HG03575 (cell line): ENCODE measurements around the gene HERPUD1.
"Not testable (repeated sequence)": the region's sequence is repeated elsewhere in the genome, so short reads cannot be mapped to it uniquely, and the experiment has no call there.

Source experiments
- ATAC-seq: cut with Tn5 transposase; IDR thresholded peaks from one replicate; pipeline ENCODE4 v1.9.1; 2021; ENCODE audit not compliant: unreplicated experiment, insufficient number of reproducible peaks, low FRiP score; ENCODE audit errors: extremely low read depth

The HERPUD1 gene

DNA sequence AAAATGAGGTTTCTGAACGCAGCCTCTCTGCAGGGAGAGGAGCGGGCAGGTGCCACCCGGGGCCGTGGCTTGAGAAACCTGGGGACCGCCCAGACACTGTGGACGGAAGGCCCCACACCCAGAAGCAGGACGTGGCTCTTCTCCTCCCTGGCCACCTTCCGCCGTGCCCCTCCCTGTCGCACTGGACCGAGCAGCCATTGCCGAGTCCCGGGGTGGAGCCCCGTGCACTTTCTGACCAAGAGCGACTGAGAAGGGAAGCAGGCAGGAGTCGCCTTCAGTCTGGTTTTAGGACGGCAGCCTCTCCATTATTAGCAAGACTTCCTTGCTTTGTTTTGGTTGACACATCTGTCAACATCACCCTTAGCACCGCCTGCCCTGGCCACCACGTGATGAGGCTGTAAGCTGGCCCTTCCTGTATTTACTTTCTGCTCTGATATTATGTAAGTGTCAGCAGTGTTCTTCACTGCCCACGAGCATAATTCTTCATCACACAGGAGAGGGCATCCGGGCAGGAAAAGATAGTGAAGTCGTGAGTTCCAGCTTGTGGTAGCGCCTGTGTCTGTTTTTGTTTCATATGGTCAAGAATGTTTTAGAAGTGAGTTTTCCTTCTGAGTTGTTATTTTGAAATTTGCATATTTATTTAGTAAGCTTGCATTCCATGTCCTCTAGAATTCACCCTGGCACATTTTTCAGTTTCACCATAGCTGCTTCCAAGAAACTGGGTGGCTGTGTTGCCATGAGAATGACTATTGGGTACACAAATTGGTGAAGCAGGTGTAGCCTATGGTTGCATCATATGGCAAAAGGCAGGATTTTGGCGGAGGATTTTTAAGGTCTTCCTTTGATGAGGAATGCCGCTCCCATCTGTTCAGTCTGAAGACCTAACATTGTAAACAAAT lies 1.0 kb downstream of the HERPUD1 start:
- ATAC-seq = no peak

DNA sequence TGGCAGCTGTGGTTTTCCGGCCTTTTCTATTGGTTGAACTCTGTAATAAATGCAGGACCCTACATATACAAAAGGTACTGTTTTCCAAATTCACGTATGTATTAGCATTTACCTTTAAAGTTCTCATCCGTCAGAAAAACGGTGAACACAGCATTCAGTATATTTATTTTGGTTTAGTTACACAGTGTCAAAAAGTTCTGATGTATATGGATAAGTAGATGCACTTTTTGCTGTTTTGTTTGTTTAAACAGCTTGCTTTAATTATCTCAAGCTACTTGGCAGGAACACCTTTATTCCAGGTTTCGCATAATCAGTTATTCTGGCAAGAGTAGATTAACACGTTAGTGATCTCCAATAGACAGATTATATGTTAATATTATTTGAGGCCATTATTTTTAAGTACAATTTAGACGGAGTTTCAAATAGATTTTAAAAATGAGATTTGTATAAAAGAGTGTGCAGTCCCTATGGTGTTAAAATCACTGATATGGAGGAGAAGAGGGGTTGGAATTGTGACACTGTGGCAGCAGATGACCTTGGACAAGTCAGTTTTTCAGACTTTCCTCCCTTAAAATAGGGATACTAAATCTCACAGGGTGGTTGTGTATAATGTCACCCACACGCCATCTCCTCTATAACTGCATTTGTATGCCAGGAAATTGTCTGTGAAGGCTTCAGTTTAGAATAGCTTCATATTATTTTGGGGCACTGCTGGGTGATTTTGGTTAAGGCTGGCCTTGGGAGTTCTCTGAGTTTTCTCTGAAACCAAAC lies 2.1 kb downstream of the HERPUD1 start:
- ATAC-seq = no peak

DNA sequence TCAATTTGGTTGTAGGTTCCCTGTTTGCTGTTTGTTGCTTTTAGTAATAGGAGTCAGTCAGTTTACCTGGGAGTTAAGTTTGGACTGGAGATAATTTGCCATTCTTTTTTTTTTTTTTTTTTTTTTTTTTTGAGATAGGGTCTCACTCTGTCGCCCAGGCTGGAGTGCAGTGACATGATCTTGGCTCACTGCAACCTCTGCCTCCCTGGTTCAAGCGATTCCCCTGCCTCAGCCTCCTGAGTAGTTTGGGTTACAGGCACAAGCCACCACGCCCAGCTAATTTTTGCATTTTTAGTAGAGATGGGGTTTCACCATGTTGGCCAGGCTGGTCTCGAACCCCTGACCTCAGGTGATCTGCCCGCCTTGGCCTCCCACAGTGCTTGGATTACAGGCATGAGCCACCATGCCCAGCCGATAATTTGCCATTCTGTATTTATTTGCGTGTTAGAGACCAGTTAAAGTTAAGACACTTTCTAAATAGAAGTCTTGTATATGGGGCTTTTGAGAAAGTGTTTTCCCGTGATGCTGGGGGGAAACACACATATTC lies 2.7 kb downstream of the HERPUD1 start:
- not testable (repeated sequence) for ATAC-seq

DNA sequence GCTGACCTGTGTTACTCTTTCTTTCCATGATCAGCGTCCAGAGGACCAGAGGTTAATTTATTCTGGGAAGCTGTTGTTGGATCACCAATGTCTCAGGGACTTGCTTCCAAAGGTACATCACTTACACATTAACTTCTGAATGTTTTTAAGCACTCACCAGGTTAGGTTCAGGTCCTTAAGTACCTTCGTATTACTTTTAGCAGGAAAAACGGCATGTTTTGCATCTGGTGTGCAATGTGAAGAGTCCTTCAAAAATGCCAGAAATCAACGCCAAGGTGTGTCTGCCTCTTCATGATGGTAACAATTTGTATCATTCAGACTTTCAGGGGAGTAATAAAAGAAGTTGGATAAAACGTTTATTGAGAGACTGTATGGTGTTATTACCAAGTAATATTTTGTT lies 3.3 kb downstream of the HERPUD1 start:
- no peak for ATAC-seq

DNA sequence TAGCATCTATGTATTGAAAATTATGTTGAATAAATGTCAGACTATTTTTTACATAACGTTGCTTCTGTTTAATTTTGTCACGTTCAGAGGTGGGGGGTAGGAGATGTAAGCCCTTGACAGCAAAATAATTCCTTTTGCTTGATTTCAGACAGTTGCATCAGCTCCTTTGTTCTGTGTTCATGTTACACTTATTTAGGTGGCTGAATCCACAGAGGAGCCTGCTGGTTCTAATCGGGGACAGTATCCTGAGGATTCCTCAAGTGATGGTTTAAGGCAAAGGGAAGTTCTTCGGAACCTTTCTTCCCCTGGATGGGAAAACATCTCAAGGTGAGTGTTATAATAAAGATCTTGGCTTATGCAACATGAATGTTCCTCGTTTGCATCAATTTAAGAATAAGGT lies 4.5 kb downstream of the HERPUD1 start:
- no peak for ATAC-seq

DNA sequence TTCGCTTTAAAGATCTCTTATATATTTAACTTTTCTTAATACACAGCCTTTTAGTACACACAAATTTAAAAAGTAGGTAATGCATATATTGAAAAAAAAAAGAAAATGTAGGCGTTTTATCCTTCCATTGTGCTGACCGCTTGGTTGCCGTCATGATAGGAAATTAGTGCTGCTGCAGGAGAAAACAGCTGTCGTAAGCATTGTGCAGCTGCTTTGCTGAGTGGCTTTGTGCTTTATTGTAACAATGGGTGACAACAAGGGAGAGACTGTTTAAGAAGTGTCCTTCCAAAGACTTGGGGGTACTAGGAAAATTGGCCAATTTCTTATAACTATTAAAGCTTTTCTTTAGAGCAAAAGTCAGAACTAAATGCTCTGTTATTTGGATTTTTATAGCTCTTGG lies 5.0 kb downstream of the HERPUD1 start:
- ATAC-seq = no peak

DNA sequence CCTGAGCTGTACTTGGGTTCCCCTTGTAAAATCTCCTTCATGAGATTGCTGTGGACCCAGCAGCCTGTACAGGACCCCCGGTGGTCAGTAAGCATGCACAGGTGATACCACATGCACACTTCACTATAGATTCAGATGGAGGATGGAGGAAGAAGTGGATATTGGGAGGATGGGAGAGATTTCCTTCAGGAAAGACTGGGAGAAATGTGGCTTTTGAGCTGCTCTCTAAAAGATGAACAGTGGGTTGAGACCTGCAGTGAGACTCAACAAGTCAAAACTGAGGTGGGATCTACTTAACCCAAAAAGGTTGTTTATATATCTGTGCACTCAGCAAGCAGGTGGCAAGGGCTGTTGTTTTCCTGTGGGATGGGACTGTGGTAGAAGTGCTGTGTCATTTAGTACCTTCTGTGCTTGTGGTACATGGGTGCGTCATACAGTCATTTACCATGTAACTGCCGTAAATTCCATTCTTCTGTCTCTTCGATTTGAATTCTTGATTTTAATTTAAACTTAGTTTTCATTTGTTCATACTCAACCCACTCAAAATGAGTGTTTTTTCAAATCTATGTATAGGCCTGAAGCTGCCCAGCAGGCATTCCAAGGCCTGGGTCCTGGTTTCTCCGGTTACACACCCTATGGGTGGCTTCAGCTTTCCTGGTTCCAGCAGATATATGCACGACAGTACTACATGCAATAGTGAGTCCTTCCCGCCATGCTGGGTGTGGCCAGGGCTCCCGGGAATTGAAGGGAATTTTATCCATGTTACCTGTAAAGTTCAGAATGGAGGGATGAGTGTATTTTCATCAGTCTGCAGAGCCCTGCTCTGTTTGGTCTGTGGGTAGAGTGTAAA lies 6.9 kb downstream of the HERPUD1 start:
- no peak for ATAC-seq

DNA sequence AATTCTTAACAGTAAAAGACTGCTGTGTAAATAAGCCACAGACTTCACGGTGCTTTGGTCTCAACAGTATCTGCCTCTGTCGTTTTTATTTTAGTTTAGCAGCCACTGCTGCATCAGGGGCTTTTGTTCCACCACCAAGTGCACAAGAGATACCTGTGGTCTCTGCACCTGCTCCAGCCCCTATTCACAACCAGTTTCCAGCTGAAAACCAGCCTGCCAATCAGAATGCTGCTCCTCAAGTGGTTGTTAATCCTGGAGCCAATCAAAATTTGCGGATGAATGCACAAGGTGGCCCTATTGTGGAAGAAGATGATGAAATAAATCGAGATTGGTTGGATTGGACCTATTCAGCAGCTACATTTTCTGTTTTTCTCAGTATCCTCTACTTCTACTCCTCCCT lies 7.9 kb downstream of the HERPUD1 start:
- ATAC-seq = no peak

DNA sequence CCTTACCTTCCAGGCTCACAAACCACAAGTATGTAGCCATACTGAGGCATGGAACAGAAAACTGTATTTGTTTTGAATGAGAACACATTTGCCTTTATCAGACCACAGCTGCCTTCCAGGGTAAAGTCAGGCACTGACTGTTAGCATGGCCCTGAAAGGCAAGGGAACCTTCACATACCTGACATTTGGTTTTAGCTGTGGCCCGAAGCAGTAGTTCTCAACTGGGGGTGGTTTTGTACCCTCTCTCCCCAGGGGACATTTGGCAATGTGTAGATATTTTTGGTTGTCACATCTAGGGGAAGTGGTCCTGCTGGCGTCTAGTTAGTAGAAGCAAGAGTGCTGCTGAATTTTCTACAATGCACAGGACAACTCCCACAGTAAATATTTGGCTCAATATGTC lies 9.2 kb downstream of the HERPUD1 start:
- ATAC-seq = no peak

DNA sequence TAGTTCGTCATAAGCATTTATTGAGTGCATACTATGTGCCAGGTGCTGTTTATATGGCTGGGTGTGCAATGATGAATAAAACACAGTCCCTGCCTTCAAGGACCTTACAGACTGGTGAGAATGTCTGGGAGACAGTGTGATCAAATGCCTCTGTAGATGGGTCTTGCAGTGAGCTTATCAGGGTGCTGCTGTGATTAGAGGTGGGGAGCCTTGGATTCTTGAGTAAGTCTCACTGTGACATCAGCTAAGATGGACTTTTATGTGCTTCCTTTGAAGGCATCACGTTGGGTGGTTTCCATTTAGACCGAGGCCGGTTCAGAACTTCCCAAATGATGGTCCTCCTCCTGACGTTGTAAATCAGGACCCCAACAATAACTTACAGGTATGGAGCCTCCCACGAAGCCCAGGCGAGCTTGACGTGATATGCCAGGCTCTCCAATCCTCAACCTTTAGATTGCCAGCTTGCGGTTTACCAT lies 10.0 kb downstream of the HERPUD1 start:
- ATAC-seq = no peak

DNA sequence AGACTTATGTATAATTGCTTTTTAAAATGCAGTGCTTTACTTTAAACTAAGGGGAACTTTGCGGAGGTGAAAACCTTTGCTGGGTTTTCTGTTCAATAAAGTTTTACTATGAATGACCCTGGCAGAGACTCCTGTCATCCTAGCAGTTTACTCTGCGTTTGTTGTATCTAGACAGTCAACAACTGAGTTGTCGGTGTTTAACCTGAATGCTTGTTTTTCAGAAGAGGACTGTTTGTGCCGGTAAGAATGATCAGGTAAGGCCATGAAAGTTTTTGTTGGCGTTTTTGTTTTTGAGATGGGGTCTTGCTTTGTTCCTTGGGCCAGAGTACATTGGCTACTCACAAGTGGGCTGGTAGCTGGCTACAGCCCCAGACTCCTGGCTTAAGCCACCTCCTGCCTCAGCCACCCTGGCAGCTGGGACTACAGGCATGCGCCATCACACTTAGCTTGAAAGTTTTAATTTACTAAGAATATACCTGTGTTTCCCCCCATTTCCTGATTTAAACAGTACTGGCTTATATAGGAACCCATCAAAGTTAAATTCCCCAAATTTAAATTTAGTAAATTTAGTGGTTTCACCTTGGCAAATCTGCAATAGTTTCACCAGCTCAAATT lies 11.9 kb downstream of the HERPUD1 start:
- no peak for ATAC-seq

DNA sequence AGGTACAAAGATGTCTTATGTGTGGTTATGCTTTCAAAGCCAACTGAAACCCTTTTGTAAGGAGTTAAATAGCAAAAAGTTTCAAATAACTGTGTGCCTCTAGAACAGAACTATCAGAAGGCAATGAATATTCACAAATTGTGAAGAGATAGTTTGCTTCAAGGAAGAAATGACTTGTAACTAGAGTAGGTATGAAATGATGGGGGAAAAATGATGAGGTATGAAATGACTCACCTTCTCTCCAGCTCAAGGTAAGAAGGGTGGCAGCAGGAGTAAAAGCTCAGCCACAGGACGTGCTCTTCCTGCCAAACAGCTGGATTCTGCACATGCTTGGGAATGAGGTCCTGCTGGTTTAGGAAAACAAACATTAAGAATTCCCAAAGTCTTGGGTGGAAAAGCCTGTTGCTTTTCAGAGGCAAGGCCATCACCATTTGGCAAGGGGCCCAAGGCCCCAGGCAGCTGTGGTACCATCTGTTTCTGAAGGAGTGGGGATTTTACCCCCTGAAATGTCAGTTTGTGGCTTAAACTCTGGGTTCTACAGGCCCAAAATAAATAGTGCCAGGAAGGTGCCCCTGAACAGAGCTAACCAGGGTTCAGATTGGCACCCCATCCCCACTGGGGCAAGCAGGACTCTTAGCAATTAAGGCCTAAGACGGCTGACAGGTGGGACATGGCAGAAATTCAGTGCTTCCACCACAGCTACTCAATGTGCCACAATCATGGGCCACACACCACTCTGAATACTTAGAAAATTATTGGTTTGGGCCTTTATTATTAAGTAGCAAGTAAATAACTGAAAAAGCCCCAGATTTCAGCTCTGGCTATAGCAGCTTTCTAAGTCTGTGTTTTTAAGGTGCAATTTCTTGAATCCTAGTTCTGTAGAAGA lies 13.3 kb downstream of the HERPUD1 start:
- ATAC-seq = no peak

DNA sequence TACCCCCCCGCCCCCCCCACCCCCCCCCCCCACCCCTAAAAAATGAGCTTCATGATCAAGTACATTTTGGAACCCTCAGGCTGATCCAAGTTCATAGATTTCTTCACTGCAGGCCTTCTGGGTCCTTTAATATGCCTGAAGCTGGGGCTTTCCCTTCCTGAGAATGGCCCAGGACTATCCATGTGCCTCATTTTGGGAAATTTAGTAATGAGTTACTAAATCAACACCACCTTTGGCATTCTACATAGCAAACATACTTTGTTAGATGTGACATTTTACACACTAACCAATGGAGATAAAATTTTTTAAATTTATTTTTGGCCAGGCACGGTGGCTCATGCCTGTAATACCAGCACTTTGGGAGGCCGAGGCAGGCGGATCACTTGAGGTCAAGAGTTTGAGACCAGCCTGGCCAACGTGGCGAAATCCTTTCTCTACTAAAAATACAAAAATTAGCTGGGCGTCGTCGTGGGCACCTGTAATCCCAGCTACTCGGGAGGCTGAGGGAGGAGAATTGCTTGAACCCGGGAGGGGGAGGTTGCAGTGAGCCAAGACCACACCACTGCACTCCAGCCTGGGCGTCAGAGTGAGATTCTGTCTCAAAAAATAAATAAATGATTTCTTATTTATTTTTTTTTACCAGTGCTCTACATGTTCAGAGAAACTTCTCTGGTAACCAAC lies 14.0 kb downstream of the HERPUD1 start:
- no peak for ATAC-seq

DNA sequence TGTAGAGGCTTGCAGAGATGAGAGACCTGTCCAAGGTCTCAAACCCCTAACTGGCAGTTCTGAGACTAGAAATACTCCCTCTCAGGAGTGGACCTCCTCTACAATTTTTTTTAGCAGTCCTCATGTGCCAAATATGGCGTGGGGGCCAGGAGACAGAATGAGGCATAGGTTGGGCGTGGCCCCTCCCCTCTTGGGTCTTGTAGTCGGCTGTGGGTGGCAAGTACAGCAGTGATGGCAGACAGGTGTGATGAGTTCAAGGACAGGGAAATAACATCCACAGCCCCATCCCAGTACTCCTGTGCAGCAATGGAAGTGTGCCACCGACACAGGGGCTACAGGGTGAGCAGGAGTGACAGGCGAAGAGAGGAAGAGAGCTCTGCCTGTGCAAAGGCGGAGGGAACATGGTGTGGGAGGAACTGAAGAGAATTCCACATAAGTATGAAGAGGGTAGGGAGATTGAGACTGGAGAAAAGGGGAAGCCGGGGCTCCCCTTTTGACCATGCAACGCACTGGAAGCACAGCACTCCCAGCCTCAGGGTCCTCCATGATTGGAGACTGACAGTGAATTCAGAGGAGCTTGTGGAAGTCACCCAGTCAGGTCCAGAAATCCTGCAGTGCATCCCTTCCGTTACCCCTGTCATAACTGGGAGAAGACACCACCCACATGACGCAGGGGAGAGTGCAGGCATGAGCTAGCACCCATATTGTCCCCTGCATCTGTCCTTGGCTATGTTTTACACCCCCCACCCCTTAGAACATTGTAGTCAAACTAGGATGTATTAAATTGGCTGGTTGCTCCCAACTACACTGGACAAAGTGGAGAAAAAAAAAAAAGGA lies 15.0 kb downstream of the HERPUD1 start:
- no peak for ATAC-seq

DNA sequence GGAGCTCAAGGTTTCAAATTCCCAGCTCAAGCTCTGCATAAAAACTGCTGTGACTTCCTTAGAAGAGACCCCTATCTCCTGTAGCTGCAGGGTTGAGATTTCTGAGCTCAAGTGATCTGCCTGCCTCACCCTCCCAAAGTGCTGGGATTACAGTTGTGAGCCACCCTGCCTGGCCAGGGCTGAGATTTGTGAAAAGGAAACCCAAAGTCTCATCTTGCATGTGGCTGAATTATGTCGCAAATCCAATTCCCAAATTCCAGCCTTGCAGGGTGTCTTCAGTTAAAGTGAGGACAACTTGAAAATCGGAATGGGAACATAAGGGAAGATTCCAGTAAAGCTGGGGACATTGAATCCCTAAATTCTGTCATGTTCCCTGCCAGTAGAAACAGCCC lies 15.7 kb downstream of the HERPUD1 start:
- no peak for ATAC-seq

DNA sequence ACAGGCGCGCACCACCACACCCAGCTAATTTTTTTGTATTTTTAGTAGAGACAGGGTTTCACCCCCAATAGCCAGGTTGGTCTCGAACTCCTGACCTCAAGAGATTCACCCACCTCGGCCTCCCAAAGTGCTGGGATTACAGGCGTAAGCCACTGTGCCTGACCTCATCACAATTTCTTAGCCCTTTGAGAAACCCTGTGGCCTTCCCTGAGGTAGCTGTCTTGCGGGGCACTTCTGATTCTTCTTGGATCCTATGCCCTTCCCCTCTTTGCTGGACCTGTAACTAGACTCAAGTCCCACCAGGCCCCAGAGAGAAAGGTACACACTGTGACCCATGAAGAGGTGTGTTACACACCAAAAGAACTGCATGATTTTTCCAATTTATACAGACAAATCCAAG lies 16.3 kb downstream of the HERPUD1 start:
- ATAC-seq = no peak
